Measurements from ENCODE around the gene CACNA1I.

The CACNA1I gene

DNA sequence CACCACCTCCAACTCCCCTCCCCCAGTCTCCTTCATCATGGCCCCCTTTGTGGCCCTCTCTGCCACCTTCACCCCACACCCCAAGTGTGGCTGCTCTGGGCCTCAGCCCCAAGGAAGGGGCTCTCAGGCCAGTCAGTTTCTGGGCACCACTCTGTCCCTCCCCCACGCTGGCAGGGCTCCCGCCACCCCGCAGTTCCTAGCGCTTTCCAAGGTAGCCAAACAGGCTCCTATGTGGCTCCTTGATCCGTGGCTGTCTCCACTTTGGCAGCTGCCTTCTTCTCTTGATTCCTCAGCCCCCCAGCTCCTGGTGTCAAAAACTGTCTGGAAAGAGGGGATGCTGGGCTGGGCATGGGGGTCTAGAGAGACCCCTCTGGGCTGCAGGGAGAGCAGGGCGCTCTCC is 10.4 kb upstream of the CACNA1I start:
- no peak for DNase-seq (ENCODE audit: low read depth)
- H3K4me3 ChIP-seq (ENCODE audit: low read depth, low read length), result no peak overlapping the region
- TF ChIP-seq, protein P1, sequence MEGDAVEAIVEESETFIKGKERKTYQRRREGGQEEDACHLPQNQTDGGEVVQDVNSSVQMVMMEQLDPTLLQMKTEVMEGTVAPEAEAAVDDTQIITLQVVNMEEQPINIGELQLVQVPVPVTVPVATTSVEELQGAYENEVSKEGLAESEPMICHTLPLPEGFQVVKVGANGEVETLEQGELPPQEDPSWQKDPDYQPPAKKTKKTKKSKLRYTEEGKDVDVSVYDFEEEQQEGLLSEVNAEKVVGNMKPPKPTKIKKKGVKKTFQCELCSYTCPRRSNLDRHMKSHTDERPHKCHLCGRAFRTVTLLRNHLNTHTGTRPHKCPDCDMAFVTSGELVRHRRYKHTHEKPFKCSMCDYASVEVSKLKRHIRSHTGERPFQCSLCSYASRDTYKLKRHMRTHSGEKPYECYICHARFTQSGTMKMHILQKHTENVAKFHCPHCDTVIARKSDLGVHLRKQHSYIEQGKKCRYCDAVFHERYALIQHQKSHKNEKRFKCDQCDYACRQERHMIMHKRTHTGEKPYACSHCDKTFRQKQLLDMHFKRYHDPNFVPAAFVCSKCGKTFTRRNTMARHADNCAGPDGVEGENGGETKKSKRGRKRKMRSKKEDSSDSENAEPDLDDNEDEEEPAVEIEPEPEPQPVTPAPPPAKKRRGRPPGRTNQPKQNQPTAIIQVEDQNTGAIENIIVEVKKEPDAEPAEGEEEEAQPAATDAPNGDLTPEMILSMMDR (IDR thresholded peaks at IDR 0.05; ENCODE audit: low read depth, low read length, missing control alignments), result no peak

DNA sequence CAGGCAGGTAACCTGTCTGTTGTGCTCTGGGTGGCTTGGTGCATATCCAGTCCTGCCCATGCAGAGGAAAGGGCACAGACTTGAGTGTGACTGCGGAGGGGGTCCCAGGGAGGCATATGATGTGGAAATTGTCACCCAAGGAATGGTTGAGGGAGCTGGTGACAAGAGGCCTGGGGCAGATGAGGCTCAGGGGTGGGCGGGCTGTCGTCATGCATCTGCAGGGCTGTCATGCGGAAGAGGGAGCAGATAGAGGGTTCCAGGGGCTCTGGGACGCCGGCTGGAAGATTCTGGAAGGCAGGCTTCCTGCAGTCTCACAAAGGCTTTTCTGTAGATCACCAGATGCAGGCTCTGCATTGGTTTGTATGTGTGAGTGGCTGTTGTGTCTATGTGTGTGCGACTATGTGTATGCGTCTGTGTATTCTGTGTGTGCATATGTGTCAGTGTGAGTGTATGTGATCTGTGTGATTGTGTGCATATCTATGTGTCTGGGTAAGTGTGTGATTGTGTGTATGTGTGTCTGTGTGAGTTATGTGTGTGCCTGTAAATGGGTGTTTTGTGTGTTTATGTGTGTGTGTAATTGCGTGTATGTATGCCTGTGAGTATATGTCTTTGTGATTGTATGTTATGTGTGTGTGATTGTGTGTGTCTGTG is 7.6 kb upstream of the CACNA1I start:
- H3K4me3 ChIP-seq (ENCODE audit: low read depth, low read length), result no peak overlapping the region
- TF ChIP-seq, protein P1 (IDR thresholded peaks at IDR 0.05; ENCODE audit: low read depth, low read length, missing control alignments), result no peak
- no peak for DNase-seq (ENCODE audit: low read depth)

DNA sequence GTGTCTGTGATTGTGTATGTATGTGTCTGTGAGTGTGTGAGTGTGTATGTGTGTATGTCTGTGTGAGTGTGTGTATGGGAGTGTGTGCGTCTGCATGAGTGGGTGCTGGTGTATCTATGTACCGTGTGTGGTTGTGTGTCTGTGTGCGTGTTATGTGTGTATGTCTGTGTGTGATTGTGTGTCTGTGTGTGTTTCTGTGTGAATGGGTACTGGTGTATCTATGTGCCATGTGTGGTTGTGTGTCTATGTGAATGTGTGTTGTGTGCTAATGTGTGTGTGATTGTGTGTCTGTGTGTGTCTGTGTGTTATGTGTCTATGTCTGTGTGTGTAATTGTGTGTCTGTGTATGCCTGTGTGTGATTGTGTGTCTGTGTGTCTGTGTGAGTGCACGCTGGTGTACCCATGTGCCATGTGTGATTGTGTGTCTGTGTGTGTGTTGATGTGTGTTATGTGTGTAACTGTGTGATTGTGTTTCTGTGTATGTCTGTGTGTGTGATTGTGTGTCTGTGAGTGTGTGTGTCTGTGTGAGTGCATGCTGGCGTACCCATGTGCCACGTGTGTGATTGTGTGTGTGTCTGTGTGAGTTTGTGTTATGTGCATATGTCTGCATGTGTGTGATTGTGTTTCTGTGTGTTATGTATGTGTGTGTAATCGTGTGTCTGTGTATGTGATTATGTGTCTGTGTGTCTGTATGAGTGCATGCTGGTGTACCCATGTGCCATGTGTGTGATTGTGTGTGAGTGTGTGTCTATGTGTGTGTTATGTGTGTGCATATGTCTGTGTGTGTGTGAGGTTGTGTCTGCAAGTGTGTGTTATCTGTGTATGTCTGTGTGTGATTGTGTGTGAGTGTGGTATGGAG is 6.8 kb upstream of the CACNA1I start:
- no peak overlapping the region for H3K4me3 ChIP-seq (ENCODE audit: low read depth, low read length)
- DNase-seq (ENCODE audit: low read depth), result no peak
- TF ChIP-seq, protein P1 (IDR thresholded peaks at IDR 0.05; ENCODE audit: low read depth, low read length, missing control alignments), result no peak

DNA sequence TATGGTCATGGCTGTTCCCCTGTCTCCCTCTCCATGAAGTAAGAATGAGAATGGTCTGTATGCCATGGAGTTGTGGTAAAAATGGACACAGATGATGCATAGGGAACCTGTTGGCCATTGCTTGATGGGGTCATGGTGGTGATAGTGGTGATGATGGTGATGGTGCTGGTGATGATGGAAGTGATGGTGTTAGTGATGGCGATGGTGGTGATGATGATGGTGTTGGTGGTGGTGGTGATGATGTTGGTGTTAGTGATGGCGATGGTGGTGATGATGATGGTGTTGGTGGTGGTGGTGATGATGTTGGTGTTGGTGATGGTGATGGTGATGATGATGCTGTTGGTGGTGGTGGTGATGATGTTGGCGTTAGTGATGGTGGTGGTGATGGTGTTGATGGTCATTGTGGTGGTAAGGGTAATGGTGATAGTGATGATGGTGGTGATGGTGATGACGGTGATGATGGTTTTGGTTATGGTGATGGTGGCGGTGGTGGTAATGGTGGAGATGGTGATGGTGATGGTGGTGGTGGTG is 5.1 kb upstream of the CACNA1I start:
- no peak for DNase-seq (ENCODE audit: low read depth)
- TF ChIP-seq, protein P1 (IDR thresholded peaks at IDR 0.05; ENCODE audit: low read depth, low read length, missing control alignments), result no peak
- H3K4me3 ChIP-seq (ENCODE audit: low read depth, low read length), result no peak overlapping the region

DNA sequence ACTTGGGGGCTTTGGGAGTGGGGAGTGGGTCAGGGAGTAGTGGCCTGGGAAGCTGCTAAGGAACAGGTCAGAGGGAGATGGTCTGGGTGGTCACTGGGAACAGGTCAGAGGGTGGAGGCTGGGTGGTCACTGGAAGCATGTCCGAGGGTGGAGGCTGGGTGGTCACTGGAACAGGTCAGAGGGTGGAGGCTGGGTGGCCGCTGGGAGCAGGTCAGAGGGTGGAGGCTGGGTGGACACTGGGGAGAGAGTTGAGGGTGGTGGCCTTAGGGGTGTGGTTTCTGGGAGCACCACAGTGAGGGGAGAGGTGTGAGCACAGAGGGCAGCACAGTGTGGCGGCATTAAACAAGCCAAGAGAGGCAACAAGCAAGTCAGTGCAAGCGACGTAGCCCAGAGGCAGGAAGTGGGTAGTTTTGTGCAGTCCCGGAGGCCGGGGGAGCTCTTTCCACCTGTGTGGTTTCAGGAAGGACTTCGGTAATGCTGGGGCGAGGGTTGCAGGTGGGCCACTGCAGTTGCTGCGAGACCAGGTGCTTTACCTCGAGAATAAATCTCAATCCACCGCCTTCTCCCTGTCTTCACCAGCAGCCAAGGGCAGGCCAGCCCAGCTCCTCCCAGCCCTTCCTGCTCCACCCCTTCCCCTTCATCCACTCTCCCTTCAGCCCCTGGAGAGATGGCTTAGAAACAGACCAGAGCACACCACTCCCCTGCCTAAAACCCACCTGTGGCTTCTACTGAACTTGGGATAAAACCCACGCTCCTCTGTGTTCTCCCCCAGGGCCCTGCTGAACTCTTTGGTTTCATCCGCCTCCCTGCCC is 3.2 kb upstream of the CACNA1I start:
- no peak for DNase-seq (ENCODE audit: low read depth)
- TF ChIP-seq, protein P1 (IDR thresholded peaks at IDR 0.05; ENCODE audit: low read depth, low read length, missing control alignments), result no peak
- H3K4me3 ChIP-seq (ENCODE audit: low read depth, low read length), result no peak overlapping the region

DNA sequence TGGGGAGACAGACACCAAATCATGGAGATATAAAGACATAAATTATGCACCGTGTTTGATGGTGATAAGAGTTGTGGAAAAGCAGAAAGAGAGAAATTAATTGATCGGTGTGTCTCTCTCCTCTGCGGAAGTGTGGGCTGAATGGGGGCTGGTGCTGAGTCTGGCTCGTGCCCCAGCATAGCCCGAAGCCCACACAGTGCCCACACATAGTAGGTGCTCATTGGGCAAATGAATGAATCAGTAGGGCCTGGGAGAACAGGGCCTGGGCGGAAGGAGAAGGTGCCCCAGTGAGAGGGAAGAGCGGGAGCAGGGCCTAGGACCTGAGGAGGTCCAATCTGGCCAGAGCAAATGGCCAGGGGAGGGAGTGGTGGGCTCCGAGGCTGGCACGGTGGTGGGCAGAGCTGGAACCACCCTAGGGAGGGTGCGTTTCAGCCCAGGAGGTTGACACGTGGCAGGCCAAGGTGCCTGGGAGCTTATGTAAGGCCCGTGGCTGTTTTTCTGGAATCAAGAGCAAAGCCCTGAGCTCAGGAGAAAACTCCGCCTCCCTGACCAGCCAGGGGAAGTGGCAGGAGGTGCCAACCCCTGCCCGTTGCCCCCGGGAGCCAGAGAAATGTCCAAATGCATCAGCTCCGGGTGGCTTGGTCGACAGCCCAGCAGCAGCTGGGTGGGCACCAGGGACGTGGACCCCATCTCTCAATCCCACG is 2.1 kb upstream of the CACNA1I start:
- H3K4me3 ChIP-seq (ENCODE audit: low read depth, low read length), result no peak overlapping the region
- DNase-seq (ENCODE audit: low read depth), result no peak
- TF ChIP-seq, protein P1 (IDR thresholded peaks at IDR 0.05; ENCODE audit: low read depth, low read length, missing control alignments), result no peak

Data from GM12864 (cell line).